GM12878 (cell line): Measurements from ENCODE around the gene CALN1.

Experiments used
- ASH2L ChIP-seq: fragments of 300-600, 200-600 bp; sonication (generic); IDR thresholded peaks from 2 replicates; pipeline ENCODE4 v1.6.1; 2017; ENCODE audit warnings: low read depth, mild to moderate bottlenecking, borderline replicate concordance
- CTCF ChIP-seq, 3 experiments: IDR thresholded peaks in 2 of 3; conservative IDR thresholded peaks in 1 of 3; 2 replicates each; pipeline ENCODE4 v1.5.1; 2011; ENCODE audit warnings: low read depth in 3 of 3, low read length in 3 of 3, mild to moderate bottlenecking in 3 of 3, control low read depth in 2 of 3, moderate library complexity in 2 of 3, inconsistent platforms in 1 of 3, mixed read lengths in 1 of 3; ENCODE audit not compliant: control insufficient read depth in 2 of 3, insufficient read depth in 1 of 3; ENCODE audit errors: extremely low read depth in 1 of 3
- MAX ChIP-seq: IDR thresholded peaks from 2 replicates; pipeline ENCODE4 v1.6.1; 2012; ENCODE audit warnings: low read depth, low read length, improper control_type of control experiment
- NRF1 ChIP-seq: conservative IDR thresholded peaks from 2 replicates; pipeline ENCODE4 v1.6.1; 2011; ENCODE audit warnings: mild to moderate bottlenecking, low read depth, low read length, improper control_type of control experiment
- PAX5 ChIP-seq: IDR thresholded peaks from 2 replicates; pipeline ENCODE4 v1.6.1; 2011; ENCODE audit warnings: low read depth, low read length, borderline replicate concordance
- POLR2AphosphoS2 ChIP-seq: IDR thresholded peaks from 2 replicates; pipeline ENCODE4 v1.6.1; 2011; ENCODE audit warnings: low read depth, mild to moderate bottlenecking, low read length, improper control_type of control experiment, moderate library complexity
- POLR2AphosphoS5 ChIP-seq: IDR thresholded peaks from 2 replicates; pipeline ENCODE4 v1.6.1; 2011; ENCODE audit warnings: mild to moderate bottlenecking, low read length, inconsistent platforms
- RAD21 ChIP-seq: IDR thresholded peaks from 2 replicates; pipeline ENCODE4 v1.6.1; 2011; ENCODE audit warnings: mild to moderate bottlenecking, low read depth, low read length, moderate library complexity; ENCODE audit not compliant: insufficient read depth
- RB1 ChIP-seq: fragments of 450-650 bp; formaldehyde crosslinking; IDR thresholded peaks from 2 replicates; pipeline ENCODE4 v1.6.1; 2017; ENCODE audit warnings: mild to moderate bottlenecking, borderline replicate concordance
- RCOR1 ChIP-seq: conservative IDR thresholded peaks from 2 replicates; pipeline ENCODE4 v1.6.1; 2012; ENCODE audit warnings: low read depth, low read length, improper control_type of control experiment
- RFX5 ChIP-seq: IDR thresholded peaks from 2 replicates; pipeline ENCODE4 v1.6.1; 2011; ENCODE audit warnings: low read depth, low read length, improper control_type of control experiment
- ZBTB40 ChIP-seq: fragments of 450-650 bp; IDR thresholded peaks from 2 replicates; pipeline ENCODE4 v1.6.1; 2016; ENCODE audit warnings: mild to moderate bottlenecking, moderate library complexity, borderline replicate concordance
- ZNF274 ChIP-seq: IDR thresholded peaks from one replicate; pipeline ENCODE4 v1.8.0; 2011; ENCODE audit not compliant: insufficient read length, insufficient read depth

GRCh38 chr7:71871446-71871845 is 540.7 kb downstream of the CALN1 start:
- TF ChIP-seq RCOR1 = no peak
- no peak for TF ChIP-seq CTCF (IDR thresholded peaks at IDR 0.05 in 2 of 3, conservative IDR thresholded peaks at IDR 0.05 in 1 of 3; ENCODE audit: control insufficient read depth in 2 of 3, extremely low read depth in 1 of 3, insufficient read depth in 1 of 3, low read depth in 3 of 3, low read length in 3 of 3)
- no peak for TF ChIP-seq RAD21
- TF ChIP-seq ASH2L = no peak
- TF ChIP-seq ZNF274 = no peak
- TF ChIP-seq MAX = no peak
- TF ChIP-seq RB1 = no peak
- TF ChIP-seq POLR2AphosphoS2 = no peak
- TF ChIP-seq POLR2AphosphoS5 = no peak
- no peak for TF ChIP-seq NRF1
- no peak for TF ChIP-seq PAX5
- TF ChIP-seq ZBTB40 = no peak
- no peak for TF ChIP-seq RFX5
